NCI-H460 (cell line): ENCODE measurements around the gene USP43. TPM values are rescaled to one million over a fixed set of nuclear protein-coding genes. Genes with fewer than 3 reads are reported as not detected.
"Not testable (repeated sequence)": the region's sequence is repeated elsewhere in the genome, so short reads cannot be mapped to it uniquely, and the experiment has no call there.

Experiments
- DNase-seq: peaks from one replicate; pipeline ENCODE4 v3.0.0-alpha.2; 2016; ENCODE audit warnings: low read depth; ENCODE audit errors: extremely low read depth
- polyA plus RNA-seq: library from polyadenylated mRNA; depleted of rRNA; stranded (reverse); fragments of >200 nt; gene quantifications from 2 replicates; pipeline ENCODE4 v1.2.3, GENCODE V29; 2014; cell fraction: nucleus; rRNA removed
- total RNA-seq: library from RNA; depleted of rRNA; stranded (reverse); fragments of >200 nt; shearing (Covaris generic); gene quantifications from 2 replicates; pipeline ENCODE4 v1.2.3, GENCODE V29; 2014; rRNA removed

Gene USP43, protein sequence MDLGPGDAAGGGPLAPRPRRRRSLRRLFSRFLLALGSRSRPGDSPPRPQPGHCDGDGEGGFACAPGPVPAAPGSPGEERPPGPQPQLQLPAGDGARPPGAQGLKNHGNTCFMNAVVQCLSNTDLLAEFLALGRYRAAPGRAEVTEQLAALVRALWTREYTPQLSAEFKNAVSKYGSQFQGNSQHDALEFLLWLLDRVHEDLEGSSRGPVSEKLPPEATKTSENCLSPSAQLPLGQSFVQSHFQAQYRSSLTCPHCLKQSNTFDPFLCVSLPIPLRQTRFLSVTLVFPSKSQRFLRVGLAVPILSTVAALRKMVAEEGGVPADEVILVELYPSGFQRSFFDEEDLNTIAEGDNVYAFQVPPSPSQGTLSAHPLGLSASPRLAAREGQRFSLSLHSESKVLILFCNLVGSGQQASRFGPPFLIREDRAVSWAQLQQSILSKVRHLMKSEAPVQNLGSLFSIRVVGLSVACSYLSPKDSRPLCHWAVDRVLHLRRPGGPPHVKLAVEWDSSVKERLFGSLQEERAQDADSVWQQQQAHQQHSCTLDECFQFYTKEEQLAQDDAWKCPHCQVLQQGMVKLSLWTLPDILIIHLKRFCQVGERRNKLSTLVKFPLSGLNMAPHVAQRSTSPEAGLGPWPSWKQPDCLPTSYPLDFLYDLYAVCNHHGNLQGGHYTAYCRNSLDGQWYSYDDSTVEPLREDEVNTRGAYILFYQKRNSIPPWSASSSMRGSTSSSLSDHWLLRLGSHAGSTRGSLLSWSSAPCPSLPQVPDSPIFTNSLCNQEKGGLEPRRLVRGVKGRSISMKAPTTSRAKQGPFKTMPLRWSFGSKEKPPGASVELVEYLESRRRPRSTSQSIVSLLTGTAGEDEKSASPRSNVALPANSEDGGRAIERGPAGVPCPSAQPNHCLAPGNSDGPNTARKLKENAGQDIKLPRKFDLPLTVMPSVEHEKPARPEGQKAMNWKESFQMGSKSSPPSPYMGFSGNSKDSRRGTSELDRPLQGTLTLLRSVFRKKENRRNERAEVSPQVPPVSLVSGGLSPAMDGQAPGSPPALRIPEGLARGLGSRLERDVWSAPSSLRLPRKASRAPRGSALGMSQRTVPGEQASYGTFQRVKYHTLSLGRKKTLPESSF
- total RNA-seq, result 7.7 and 8.3 TPM in 2 replicates
- 17.7 and 18.6 TPM in 2 replicates for polyA plus RNA-seq

DNA sequence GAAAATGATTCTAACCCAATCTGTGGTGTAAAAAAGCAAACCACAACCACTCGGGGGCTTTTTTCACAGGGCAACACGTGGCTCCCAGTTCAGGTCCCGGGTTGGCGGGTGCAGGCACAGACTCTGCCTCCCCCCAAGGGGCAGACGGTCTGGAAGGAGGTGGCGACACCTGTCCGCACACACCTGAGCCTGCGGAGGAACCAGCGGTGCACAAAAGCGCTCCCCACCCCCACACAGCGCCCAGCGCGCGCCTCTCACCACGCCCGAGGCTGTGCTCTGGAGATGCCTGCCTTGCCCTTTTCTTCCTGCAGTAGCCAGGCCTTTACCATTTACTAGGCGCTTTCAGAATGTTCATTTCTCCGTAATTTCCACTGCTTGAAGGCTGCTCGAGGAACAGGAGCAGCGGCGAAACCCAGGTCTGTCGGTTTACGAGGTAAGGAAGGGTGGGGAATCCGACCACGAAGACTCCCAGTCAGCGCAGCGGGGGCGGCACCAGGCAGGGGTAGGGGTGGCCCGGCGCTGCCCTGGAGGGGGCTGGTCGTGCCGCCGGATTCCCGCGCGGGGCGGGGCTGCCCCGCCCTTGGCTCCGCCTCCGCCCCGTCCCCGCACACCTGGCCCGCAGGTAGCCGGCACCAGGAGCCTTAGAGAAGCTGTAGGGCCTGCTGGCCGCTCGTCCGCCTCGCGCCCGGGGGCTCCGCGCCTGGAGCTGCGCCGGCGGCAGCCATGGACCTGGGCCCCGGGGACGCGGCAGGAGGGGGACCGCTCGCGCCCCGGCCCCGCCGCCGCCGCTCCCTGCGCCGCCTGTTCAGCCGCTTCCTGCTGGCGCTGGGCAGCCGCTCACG is at the start of gene USP43:
USP43 (plus strand) TSS at position 608 of the 842 bp plus-strand sequence; CDS start at position 724, 116 bp downstream.
- DNase-seq, result peak; percentile 38

DNA sequence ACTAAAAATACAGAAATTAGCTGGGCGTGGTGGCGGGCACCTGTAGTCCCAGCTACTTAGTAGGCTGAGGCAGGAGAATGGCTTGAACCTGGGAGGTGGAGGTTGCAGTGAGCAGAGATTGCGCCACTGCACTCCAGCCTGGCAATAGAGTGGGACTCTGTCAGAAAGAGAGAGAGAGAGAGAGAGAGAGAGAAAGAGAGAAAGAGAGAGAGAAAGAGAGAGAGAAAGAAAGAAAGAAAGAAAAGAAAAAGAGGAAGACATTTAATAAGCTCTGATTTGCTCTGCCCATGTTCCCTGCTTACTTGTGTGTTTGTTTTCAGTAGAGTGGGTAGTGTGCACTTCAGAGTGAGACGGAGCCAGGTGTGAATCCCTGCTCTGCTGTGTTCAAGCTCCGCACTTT is 47.7 kb upstream of the USP43 start:
- DNase-seq, result not testable (repeated sequence)

- DNase-seq, result no peak
These were observed 46.7 kb upstream of the USP43 start for GRCh38 chr17:9598661-9599060.

- DNase-seq, result not testable (repeated sequence)
These were observed 40.7 kb upstream of the USP43 start for GRCh38 chr17:9604583-9604982.

- no peak for DNase-seq
These were observed 38.9 kb upstream of the USP43 start for GRCh38 chr17:9606453-9606852.

DNA sequence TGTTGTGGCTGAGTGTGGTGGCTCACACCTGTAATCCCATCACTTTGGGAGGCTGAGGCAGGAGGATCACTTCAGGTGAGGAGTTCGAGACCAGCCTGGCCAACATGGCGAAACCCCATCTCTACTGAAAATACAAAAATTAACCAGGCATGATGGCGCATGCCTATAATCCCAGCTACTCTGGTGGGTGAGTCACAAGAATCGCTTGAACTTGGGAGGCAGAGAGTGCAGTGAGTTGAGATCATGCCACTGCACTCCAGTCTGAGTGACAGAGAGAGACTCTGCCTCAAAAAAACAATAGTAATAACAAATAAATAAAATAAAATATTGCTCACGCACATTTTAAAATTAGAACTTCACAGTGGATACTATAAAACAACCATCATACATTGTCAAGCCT is 38.3 kb upstream of the USP43 start:
- DNase-seq, result not testable (repeated sequence)

- no peak for DNase-seq
These were observed 33.8 kb upstream of the USP43 start for GRCh38 chr17:9611557-9611956.

GRCh38 chr17:9612006-9612405 is 33.3 kb upstream of the USP43 start:
- no peak for DNase-seq

- no peak for DNase-seq
These were observed 29.8 kb upstream of the USP43 start for GRCh38 chr17:9615486-9615885.

GRCh38 chr17:9622961-9623360 is 22.4 kb upstream of the USP43 start:
- DNase-seq, result no peak

GRCh38 chr17:9628509-9628908 is 16.8 kb upstream of the USP43 start:
- no peak for DNase-seq

GRCh38 chr17:9632741-9633140 is 12.6 kb upstream of the USP43 start:
- no peak for DNase-seq

GRCh38 chr17:9635340-9635739 is 10.0 kb upstream of the USP43 start:
- no peak for DNase-seq

- no peak for DNase-seq
These were observed 8.8 kb upstream of the USP43 start for GRCh38 chr17:9636501-9636900.

DNA sequence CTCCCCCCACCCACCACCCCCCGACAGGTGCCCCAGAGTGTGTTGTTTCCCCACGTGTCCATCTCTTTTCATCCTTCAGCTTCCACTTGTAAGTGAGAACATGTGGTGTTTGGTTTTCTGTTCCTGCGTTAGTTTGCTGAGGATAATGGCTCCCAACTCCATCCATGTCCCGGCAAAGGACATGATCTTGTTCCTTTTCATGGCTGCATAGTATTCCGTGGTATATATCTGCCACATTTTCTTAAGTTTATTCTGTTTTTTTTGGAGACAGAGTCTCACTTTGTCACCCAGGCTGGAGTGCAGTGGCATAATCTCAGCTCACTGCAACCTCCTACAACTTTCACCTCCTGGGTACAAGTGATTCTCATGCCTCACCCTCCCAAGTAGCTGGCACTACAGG is 4.9 kb upstream of the USP43 start:
- DNase-seq, result not testable (repeated sequence)

DNA sequence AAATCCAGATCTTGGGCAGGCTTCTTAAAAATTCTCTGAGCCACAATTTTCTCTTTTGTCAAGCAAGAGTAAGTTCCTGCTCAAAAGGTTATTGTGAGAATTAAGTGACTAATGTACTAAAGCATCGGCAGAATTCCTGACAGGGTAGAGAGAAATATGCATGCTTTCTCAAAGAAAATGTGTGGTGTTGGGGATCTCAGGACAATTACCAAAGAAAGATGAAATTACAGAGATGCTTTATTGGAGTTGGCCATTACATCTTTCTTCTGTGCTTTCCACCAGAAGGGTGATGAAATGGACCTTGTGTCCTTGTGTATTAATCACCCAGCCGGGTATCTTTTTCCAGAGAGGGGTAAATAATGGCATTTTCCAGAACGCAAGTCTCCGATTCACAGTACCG is 1.7 kb upstream of the USP43 start:
- no peak for DNase-seq

GRCh38 chr17:9645851-9646545 is 681 bp downstream of the USP43 start:
- peak; percentile 53 for DNase-seq

DNA sequence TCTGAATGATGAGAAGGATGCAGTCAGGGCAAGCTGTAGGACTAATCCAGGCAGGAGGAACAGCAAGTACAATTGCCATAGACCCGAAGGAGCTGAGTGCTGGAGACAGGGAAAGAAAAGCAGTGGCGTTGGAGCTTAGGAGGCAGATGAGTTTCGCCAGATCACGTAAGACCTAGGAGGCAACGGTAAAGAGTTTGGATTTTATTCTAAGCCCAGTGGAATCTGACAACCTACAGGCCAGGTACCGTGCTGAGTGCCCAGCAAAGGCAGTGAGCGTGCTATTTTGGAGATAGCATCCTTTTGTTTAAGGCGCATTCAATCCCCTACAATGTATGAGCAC is 1.2 kb downstream of the USP43 start:
- no peak for DNase-seq

GRCh38 chr17:9647014-9647413 is 1.7 kb downstream of the USP43 start:
- DNase-seq, result no peak
